GM19043 (cell line): Measurements from ENCODE around the gene CT45A8.
"Not testable (repeated sequence)": the region's sequence is repeated elsewhere in the genome, so short reads cannot be mapped to it uniquely, and the experiment has no call there.

Experiments used
- ATAC-seq: cut with Tn5 transposase; IDR thresholded peaks from one replicate; pipeline ENCODE4 v1.9.1; 2021; ENCODE audit warnings: low read depth; ENCODE audit not compliant: unreplicated experiment

Gene CT45A8, protein sequence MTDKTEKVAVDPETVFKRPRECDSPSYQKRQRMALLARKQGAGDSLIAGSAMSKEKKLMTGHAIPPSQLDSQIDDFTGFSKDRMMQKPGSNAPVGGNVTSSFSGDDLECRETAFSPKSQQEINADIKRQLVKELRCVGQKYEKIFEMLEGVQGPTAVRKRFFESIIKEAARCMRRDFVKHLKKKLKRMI

DNA sequence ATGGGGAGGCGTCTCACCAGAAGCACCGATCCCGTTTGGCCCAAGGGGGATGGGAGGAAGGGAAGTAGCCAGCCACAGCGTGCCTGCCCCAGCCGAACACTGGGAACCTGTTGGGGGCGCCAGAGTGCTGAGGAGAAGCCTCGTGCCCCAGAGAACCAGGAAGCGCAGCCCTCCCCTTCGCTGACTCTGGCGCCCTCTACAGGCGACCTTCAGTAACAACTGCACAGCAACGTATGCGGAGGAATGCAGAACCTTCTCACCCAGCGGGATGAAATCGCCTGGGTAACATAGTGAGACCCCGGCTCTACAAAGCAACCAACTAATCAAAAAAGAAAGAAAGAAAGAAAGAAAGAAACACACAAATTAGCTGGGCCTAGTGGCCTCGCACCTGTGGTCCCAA, at the start of gene CT45A8:
Gene CT45A8, minus strand, starts transcription at position 101 of the 400 bp plus-strand sequence. CDS start 3,755 bp downstream, outside the sequence.
- ATAC-seq: not testable (repeated sequence)

DNA sequence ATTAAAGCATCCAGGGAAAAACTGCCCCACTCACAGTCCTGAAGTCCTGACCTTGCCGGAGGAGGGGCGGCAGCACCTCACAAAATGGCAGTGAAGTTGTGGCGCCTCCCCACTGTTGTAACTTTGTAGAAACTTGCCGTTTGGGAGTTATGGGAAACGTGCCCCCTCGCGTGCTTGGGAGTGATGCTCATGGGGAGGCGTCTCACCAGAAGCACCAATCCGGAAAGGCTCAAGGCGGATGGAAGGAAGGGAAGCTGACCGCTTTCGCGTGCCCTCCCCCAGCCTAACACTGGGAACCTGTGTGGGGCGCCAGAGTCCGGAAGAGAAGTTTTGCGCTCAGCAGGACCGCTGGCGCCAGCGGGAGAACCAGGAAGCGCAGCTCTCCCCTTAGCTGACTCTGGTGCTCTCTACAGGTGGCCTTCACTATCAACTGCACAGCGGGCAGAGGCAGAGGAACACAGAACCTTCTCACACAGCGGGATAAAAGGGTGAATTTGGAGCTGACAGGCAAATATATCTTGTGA, 39.0 kb upstream of the CT45A8 start, which contains the start of the genes CT45A10 and SAGE1:
Gene CT45A10, minus strand, starts transcription at position 151 of the 524 bp plus-strand sequence. CDS start 8,100 bp downstream, outside the sequence.
Gene SAGE1, plus strand, starts transcription at position 423 of the 524 bp plus-strand sequence. CDS start 2,527 bp downstream, outside the sequence.
- ATAC-seq: no peak

DNA sequence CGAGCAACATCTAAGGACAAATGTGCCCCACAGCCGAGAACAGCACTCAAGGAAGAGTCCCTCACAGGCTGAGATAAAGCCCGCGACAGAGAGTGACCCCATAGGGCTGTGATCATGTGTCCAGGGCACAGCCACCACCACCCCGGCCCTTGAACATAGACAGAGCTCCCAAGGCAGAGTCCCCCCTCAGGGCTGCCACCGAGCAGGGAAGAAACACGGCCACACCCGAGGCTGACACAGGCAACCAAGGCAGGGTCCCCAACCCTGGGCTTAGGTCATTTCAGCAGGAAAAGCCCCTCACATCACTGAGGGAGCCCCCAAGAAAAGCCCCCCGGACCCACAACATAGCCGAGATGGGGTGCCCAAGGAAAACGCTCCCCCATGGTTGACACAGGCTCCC, 38.4 kb upstream of the CT45A8 start:
- no peak for ATAC-seq

DNA sequence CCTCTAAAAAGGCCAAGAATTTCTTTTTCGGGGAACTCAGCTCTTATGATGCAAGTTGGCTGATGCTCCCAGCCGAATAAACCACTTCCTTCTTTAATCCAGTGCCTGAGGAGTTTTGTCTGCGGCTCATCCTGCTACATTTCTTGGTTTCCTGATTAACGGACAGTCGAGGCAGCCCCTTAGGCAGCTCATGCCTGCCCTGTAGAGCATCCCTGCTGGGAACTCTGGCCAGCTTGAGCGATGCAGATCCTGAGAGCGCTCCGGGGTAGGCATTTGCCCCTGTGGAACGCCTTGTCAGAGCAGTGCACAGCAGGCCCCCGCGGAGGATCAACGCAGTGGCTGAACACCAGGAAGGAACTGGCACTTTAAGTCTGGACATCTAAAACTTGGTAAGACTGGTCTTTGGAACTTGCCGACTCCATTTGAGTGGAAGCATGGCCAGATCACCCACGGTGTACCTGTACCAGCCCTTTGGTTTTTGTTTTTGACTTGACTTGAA, 35.8 kb upstream of the CT45A8 start:
- ATAC-seq: no peak

DNA sequence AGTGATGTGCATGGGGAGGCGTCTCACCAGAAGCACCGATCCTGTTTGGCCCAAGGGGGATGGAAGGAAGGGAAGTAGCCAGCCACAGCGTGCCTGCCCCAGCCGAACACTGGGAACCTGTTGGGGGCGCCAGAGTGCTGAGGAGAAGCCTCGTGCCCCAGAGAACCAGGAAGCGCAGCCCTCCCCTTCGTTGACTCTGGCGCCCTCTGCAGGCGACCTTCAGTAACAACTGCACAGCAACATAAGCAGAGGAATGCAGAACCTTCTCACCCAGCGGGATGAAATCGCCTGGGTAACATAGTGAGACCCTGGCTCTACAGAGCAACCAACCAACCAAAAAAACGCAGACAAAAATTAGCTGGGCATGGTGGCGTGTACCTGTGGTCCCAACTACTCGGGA, 34.6 kb upstream of the CT45A8 start:
- not testable (repeated sequence) for ATAC-seq

DNA sequence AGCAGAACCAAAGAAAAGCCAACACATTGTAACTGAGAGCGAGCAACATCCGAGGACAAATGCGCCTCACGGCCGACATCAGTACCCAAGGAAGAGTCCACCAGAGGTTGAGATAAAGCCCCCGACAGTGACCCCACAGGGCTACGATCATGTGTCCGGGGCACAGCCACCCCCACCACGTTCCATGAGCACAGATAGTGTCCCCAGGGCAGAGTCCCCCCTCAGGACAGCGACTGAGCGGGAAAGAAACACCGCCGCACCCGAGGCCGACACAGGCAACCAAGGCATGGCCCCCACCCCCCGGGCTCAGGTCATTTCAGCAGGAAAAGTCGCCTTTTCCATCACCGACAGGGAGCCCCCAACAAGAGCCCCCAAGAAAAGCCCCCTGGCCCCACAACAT, 33.9 kb upstream of the CT45A8 start:
- not testable (repeated sequence) for ATAC-seq

DNA sequence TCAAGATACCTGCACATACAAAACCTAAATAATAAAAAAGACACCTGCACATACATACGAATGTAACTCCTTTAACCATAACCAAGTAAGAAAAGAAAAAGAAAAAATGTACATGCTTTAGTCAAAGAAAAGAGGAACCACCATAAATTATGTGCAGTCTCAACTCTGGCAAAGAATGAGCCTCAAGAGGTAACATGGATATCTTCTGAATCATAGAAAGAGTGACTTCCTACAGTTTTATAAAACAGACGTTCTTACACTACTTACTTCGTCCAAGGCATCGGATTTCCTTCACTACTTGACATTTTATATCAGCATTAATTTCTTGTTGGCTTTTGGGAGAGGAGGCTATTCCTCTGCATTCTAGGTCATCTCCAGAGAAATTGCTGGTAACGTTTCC, 28.4 kb upstream of the CT45A8 start:
- ATAC-seq: not testable (repeated sequence)

DNA sequence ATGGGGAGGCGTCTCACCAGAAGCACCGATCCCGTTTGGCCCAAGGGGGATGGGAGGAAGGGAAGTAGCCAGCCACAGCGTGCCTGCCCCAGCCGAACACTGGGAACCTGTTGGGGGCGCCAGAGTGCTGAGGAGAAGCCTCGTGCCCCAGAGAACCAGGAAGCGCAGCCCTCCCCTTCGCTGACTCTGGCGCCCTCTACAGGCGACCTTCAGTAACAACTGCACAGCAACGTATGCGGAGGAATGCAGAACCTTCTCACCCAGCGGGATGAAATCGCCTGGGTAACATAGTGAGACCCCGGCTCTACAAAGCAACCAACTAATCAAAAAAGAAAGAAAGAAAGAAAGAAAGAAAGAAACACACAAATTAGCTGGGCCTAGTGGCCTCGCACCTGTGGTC, 17.4 kb upstream of the CT45A8 start, which contains the start of gene CT45A9:
Gene CT45A9, minus strand, starts transcription at position 101 of the 400 bp plus-strand sequence. CDS start 3,751 bp downstream, outside the sequence.
- not testable (repeated sequence) for ATAC-seq

DNA sequence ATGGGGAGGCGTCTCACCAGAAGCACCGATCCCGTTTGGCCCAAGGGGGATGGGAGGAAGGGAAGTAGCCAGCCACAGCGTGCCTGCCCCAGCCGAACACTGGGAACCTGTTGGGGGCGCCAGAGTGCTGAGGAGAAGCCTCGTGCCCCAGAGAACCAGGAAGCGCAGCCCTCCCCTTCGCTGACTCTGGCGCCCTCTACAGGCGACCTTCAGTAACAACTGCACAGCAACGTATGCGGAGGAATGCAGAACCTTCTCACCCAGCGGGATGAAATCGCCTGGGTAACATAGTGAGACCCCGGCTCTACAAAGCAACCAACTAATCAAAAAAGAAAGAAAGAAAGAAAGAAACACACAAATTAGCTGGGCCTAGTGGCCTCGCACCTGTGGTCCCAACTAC, 17.2 kb downstream of the CT45A8 start, which contains the start of gene CT45A7:
Gene CT45A7, minus strand, starts transcription at position 101 of the 400 bp plus-strand sequence. CDS start 3,747 bp downstream, outside the sequence.
- ATAC-seq: not testable (repeated sequence)

DNA sequence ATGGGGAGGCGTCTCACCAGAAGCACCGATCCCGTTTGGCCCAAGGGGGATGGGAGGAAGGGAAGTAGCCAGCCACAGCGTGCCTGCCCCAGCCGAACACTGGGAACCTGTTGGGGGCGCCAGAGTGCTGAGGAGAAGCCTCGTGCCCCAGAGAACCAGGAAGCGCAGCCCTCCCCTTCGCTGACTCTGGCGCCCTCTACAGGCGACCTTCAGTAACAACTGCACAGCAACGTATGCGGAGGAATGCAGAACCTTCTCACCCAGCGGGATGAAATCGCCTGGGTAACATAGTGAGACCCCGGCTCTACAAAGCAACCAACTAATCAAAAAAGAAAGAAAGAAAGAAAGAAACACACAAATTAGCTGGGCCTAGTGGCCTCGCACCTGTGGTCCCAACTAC, 34.4 kb downstream of the CT45A8 start, which contains the start of gene CT45A2:
Gene CT45A2, minus strand, starts transcription at position 101 of the 400 bp plus-strand sequence. CDS start 3,747 bp downstream, outside the sequence.
- not testable (repeated sequence) for ATAC-seq

DNA sequence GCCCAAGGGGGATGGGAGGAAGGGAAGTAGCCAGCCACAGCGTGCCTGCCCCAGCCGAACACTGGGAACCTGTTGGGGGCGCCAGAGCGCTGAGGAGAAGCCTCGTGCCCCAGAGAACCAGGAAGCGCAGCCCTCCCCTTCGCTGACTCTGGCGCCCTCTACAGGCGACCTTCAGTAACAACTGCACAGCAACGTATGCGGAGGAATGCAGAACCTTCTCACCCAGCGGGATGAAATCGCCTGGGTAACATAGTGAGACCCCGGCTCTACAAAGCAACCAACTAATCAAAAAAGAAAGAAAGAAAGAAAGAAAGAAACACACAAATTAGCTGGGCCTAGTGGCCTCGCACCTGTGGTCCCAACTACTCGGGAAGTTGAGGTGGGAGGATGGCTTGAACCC, 51.7 kb downstream of the CT45A8 start, which contains the start of gene CT45A6:
Gene CT45A6, minus strand, starts transcription at position 101 of the 400 bp plus-strand sequence. CDS start 3,794 bp downstream, outside the sequence.
- ATAC-seq: not testable (repeated sequence)
